Measurements from ENCODE around the gene RAB36. TPM values are rescaled to one million over a fixed set of nuclear protein-coding genes. Genes with fewer than 3 reads are reported as not detected.
A peak's percentile ranks its signal among the peaks of the same experiment; 100 is the strongest.

RAB36 gene
- total RNA-seq, 2 donors from 2014 or later, result 2.6 to 3.3 TPM

DNA sequence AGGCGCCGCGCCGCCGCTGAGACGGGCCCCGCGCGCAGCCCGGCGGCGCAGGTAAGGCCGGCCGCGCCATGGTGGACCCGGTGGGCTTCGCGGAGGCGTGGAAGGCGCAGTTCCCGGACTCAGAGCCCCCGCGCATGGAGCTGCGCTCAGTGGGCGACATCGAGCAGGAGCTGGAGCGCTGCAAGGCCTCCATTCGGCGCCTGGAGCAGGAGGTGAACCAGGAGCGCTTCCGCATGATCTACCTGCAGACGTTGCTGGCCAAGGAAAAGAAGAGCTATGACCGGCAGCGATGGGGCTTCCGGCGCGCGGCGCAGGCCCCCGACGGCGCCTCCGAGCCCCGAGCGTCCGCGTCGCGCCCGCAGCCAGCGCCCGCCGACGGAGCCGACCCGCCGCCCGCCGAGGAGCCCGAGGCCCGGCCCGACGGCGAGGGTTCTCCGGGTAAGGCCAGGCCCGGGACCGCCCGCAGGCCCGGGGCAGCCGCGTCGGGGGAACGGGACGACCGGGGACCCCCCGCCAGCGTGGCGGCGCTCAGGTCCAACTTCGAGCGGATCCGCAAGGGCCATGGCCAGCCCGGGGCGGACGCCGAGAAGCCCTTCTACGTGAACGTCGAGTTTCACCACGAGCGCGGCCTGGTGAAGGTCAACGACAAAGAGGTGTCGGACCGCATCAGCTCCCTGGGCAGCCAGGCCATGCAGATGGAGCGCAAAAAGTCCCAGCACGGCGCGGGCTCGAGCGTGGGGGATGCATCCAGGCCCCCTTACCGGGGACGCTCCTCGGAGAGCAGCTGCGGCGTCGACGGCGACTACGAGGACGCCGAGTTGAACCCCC lies 35.8 kb downstream of the RAB36 start:
- peaks cover 15% of the 10 kb centered on the region for H3K27me3 Mint-ChIP-seq (ENCODE audit: insufficient read depth)
- H3K27ac ChIP-seq (ENCODE audit: low read depth, low read length), result no peak overlapping the region

DNA sequence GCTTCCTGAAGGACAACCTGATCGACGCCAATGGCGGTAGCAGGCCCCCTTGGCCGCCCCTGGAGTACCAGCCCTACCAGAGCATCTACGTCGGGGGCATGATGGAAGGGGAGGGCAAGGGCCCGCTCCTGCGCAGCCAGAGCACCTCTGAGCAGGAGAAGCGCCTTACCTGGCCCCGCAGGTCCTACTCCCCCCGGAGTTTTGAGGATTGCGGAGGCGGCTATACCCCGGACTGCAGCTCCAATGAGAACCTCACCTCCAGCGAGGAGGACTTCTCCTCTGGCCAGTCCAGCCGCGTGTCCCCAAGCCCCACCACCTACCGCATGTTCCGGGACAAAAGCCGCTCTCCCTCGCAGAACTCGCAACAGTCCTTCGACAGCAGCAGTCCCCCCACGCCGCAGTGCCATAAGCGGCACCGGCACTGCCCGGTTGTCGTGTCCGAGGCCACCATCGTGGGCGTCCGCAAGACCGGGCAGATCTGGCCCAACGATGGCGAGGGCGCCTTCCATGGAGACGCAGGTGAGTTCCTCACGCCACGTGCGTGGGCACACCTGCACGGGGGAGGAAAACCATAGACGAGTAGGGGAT lies 36.5 kb downstream of the RAB36 start:
- Mint-ChIP-seq H3K4me1 (peaks cover 47% of the 10 kb centered on the region), H3K4me3 (peak overlapping the region; percentile 62), H3K9me3 (peaks cover 9% of the 10 kb centered on the region), H3K36me3 (ENCODE audit: low read depth) (peaks cover 38% of the 10 kb centered on the region), H3K27me3 (ENCODE audit: insufficient read depth) (peaks cover 14% of the 10 kb centered on the region), H3K27ac (no peak overlapping the region)
- Histone ChIP-seq H3K27me3 (ENCODE audit: control insufficient read depth, insufficient read depth, low read length, poor library complexity, severe bottlenecking) (no peaks in the 10 kb centered on the region), H3K4me1 (ENCODE audit: control insufficient read depth, insufficient read depth, low read length) (no peaks in the 10 kb centered on the region), H3K36me3 (ENCODE audit: control insufficient read depth, insufficient read depth, low read length) (peaks cover 28% of the 10 kb centered on the region), H3K9ac (ENCODE audit: extremely low read depth, low read length, poor library complexity, severe bottlenecking) (peak overlapping the region; percentile 37), H3K9me3 (ENCODE audit: control insufficient read depth, low read length) (peaks cover 8% of the 10 kb centered on the region), H3K27ac (ENCODE audit: low read depth, low read length) (no peak overlapping the region), H3K4me3 (ENCODE audit: low read length) (peak overlapping the region; percentile 94)
- WGBS, 2 experiments (ENCODE audit: insufficient coverage in 1 of 2, insufficient read length in 1 of 2), result 26 to 35% methylated on average over 36 to 43 of the region's 43 CpGs
- no peak for DNase-seq
- TF ChIP-seq, protein P1, sequence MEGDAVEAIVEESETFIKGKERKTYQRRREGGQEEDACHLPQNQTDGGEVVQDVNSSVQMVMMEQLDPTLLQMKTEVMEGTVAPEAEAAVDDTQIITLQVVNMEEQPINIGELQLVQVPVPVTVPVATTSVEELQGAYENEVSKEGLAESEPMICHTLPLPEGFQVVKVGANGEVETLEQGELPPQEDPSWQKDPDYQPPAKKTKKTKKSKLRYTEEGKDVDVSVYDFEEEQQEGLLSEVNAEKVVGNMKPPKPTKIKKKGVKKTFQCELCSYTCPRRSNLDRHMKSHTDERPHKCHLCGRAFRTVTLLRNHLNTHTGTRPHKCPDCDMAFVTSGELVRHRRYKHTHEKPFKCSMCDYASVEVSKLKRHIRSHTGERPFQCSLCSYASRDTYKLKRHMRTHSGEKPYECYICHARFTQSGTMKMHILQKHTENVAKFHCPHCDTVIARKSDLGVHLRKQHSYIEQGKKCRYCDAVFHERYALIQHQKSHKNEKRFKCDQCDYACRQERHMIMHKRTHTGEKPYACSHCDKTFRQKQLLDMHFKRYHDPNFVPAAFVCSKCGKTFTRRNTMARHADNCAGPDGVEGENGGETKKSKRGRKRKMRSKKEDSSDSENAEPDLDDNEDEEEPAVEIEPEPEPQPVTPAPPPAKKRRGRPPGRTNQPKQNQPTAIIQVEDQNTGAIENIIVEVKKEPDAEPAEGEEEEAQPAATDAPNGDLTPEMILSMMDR (conservative IDR thresholded peaks at IDR 0.05), result no peak

More for the DNA sequence above, 35.8 kb downstream of the RAB36 start:
- Histone ChIP-seq H3K27me3 (ENCODE audit: control insufficient read depth, insufficient read depth, low read length, poor library complexity, severe bottlenecking) (no peaks in the 10 kb centered on the region), H3K36me3 (ENCODE audit: control insufficient read depth, insufficient read depth, low read length) (peaks cover 21% of the 10 kb centered on the region), H3K4me3 (ENCODE audit: low read length) (peak overlapping the region; percentile 94), H3K4me1 (ENCODE audit: control insufficient read depth, insufficient read depth, low read length) (no peaks in the 10 kb centered on the region), H3K9ac (ENCODE audit: extremely low read depth, low read length, poor library complexity, severe bottlenecking) (peak overlapping the region; percentile 37), H3K9me3 (ENCODE audit: control insufficient read depth, low read length) (peaks cover 15% of the 10 kb centered on the region)
- H3K27ac Mint-ChIP-seq, result peak overlapping the region; percentile 79
- H3K4me3 Mint-ChIP-seq, result peak overlapping the region; percentile 62
- TF ChIP-seq, protein P1 (conservative IDR thresholded peaks at IDR 0.05), result no peak
- WGBS, 2 experiments (ENCODE audit: insufficient coverage in 1 of 2, insufficient read length in 1 of 2), result 3 to 5% methylated on average over 35 to 112 of the region's 112 CpGs
- peaks cover 47% of the 10 kb centered on the region for H3K4me1 Mint-ChIP-seq
- DNase-seq, result peak; percentile 71
- peaks cover 38% of the 10 kb centered on the region for H3K36me3 Mint-ChIP-seq (ENCODE audit: low read depth)
- H3K9me3 Mint-ChIP-seq, result peaks cover 16% of the 10 kb centered on the region

- Mint-ChIP-seq H3K4me1 (peaks cover 48% of the 10 kb centered on the region), H3K27ac (peak overlapping the region; percentile 78), H3K9me3 (peaks cover 2% of the 10 kb centered on the region), H3K27me3 (ENCODE audit: insufficient read depth) (peaks cover 9% of the 10 kb centered on the region), H3K36me3 (ENCODE audit: low read depth) (peaks cover 38% of the 10 kb centered on the region), H3K4me3 (peak overlapping the region; percentile 62)
- Histone ChIP-seq H3K27me3 (ENCODE audit: control insufficient read depth, insufficient read depth, low read length, poor library complexity, severe bottlenecking) (no peaks in the 10 kb centered on the region), H3K27ac (ENCODE audit: low read depth, low read length) (no peak overlapping the region), H3K4me1 (ENCODE audit: control insufficient read depth, insufficient read depth, low read length) (no peaks in the 10 kb centered on the region), H3K36me3 (ENCODE audit: control insufficient read depth, insufficient read depth, low read length) (peaks cover 35% of the 10 kb centered on the region), H3K9me3 (ENCODE audit: control insufficient read depth, low read length) (peaks cover 1% of the 10 kb centered on the region), H3K4me3 (ENCODE audit: low read length) (peak overlapping the region; percentile 94), H3K9ac (ENCODE audit: extremely low read depth, low read length, poor library complexity, severe bottlenecking) (peak overlapping the region; percentile 37)
- TF ChIP-seq, protein P1 (conservative IDR thresholded peaks at IDR 0.05), result no peak
- peak; percentile 61 for DNase-seq
- WGBS, 2 experiments (ENCODE audit: insufficient coverage in 1 of 2, insufficient read length in 1 of 2), result 31 to 33% methylated on average over 9 of the region's 12 CpGs
Observed at GRCh38 chr22:23182309-23183060, 37.2 kb downstream of the RAB36 start.
